Mononuclear cell (primary cell): ENCODE results near the gene IMPDH2. TPM values are rescaled to one million over a fixed set of nuclear protein-coding genes. Genes with fewer than 3 reads are reported as not detected.

Experiments
- H3K27me3 ChIP-seq: 2 replicates; pipeline ENCODE4 v1.6.0; 2011; ENCODE audit warnings: low read length, control low read depth; ENCODE audit not compliant: insufficient read depth
- H3K4me1 ChIP-seq: 2 replicates; pipeline ENCODE4 v1.5.1; 2011; ENCODE audit warnings: mild to moderate bottlenecking, low read length, control low read depth; ENCODE audit not compliant: insufficient read depth
- H3K4me3 ChIP-seq: 2 replicates; pipeline ENCODE4 v1.5.1; 2011; ENCODE audit warnings: mild to moderate bottlenecking, low read length, moderate library complexity
- H3K9me3 ChIP-seq: 2 replicates; pipeline ENCODE4 v1.5.1; 2011; ENCODE audit warnings: low read depth, mild to moderate bottlenecking, control low read depth, low read length
- total RNA-seq: library from RNA; depleted of rRNA; stranded (reverse); fragments of >200 nt; gene quantifications from one replicate; pipeline ENCODE4 v1.2.3, GENCODE V29; 2012

The IMPDH2 gene
- total RNA-seq, 1 donor = 81.5 TPM

GRCh38 chr3:49025793-49026520, 3.2 kb downstream of the IMPDH2 start:
- H3K4me3 ChIP-seq = no peak overlapping the region
- no peaks in the 10 kb centered on the region for H3K9me3 ChIP-seq
- H3K4me1 ChIP-seq = peaks cover 34% of the 10 kb centered on the region
- no peaks in the 10 kb centered on the region for H3K27me3 ChIP-seq

- H3K9me3 ChIP-seq = no peaks in the 10 kb centered on the region
- H3K4me1 ChIP-seq = peaks cover 41% of the 10 kb centered on the region
Measured at GRCh38 chr3:49025005-49025792, 4.0 kb downstream of the IMPDH2 start.

GRCh38 chr3:49024449-49024848, 4.7 kb downstream of the IMPDH2 start:
- Histone ChIP-seq H3K9me3 (no peaks in the 10 kb centered on the region), H3K4me3 (no peak overlapping the region), H3K27me3 (no peaks in the 10 kb centered on the region), H3K4me1 (peaks cover 47% of the 10 kb centered on the region)

More at GRCh38 chr3:49025005-49025792, 4.0 kb downstream of the IMPDH2 start:
- H3K4me3 ChIP-seq = no peak overlapping the region
- H3K27me3 ChIP-seq = no peaks in the 10 kb centered on the region

GRCh38 chr3:49023775-49024174, 5.4 kb downstream of the IMPDH2 start:
- no peak overlapping the region for H3K4me3 ChIP-seq
- H3K27me3 ChIP-seq = no peaks in the 10 kb centered on the region
- peaks cover 47% of the 10 kb centered on the region for H3K4me1 ChIP-seq
- no peaks in the 10 kb centered on the region for H3K9me3 ChIP-seq

- Histone ChIP-seq H3K4me3 (peak overlapping the region; percentile 96), H3K27me3 (no peaks in the 10 kb centered on the region), H3K9me3 (no peaks in the 10 kb centered on the region), H3K4me1 (peaks cover 45% of the 10 kb centered on the region)
Measured at GRCh38 chr3:49022688-49023171, 6.5 kb downstream of the IMPDH2 start.

- Histone ChIP-seq H3K4me3 (peak within 1 kb of the TSS; percentile 96), H3K4me1 (peaks cover 51% of the 10 kb centered on the region), H3K27me3 (no peaks in the 10 kb centered on the region), H3K9me3 (no peaks in the 10 kb centered on the region)
Measured at GRCh38 chr3:49021813-49022687, 7.1 kb downstream of the IMPDH2 start, which contains the start of gene NDUFAF3. Gene NDUFAF3 (plus strand): TSS chr3:49022121. CDS start chr3:49022145, 24 bp downstream.

GRCh38 chr3:49021213-49021812, 7.9 kb downstream of the IMPDH2 start:
- Histone ChIP-seq H3K27me3 (no peaks in the 10 kb centered on the region), H3K4me3 (peak overlapping the region; percentile 96), H3K9me3 (no peaks in the 10 kb centered on the region), H3K4me1 (peaks cover 55% of the 10 kb centered on the region)

- H3K27me3 ChIP-seq = no peaks in the 10 kb centered on the region
- peak overlapping the region; percentile 96 for H3K4me3 ChIP-seq
- H3K4me1 ChIP-seq = peaks cover 55% of the 10 kb centered on the region
- no peaks in the 10 kb centered on the region for H3K9me3 ChIP-seq
Measured at GRCh38 chr3:49020330-49021212, 8.6 kb downstream of the IMPDH2 start.

GRCh38 chr3:49019941-49020329, 9.3 kb downstream of the IMPDH2 start:
- H3K27me3 ChIP-seq = no peaks in the 10 kb centered on the region
- peak overlapping the region; percentile 96 for H3K4me3 ChIP-seq
- peaks cover 55% of the 10 kb centered on the region for H3K4me1 ChIP-seq
- no peaks in the 10 kb centered on the region for H3K9me3 ChIP-seq

GRCh38 chr3:49018707-49019006, 10.5 kb downstream of the IMPDH2 start:
- peak overlapping the region; percentile 90 for H3K4me3 ChIP-seq

GRCh38 chr3:49017971-49018706, 11.1 kb downstream of the IMPDH2 start, which contains the start of gene DALRD3:
Gene DALRD3 (minus strand): TSS chr3:49018580. CDS start chr3:49018564, 16 bp downstream.
- Histone ChIP-seq H3K9me3 (no peaks in the 10 kb centered on the region), H3K4me1 (peaks cover 50% of the 10 kb centered on the region), H3K27me3 (no peaks in the 10 kb centered on the region), H3K4me3 (peak within 1 kb of the TSS; percentile 90)

More at GRCh38 chr3:49018707-49019006, 10.5 kb downstream of the IMPDH2 start:
- Histone ChIP-seq H3K9me3 (no peaks in the 10 kb centered on the region), H3K4me1 (peaks cover 55% of the 10 kb centered on the region), H3K27me3 (no peaks in the 10 kb centered on the region)

GRCh38 chr3:49017229-49017970, 11.8 kb downstream of the IMPDH2 start:
- Histone ChIP-seq H3K4me1 (peaks cover 43% of the 10 kb centered on the region), H3K9me3 (no peaks in the 10 kb centered on the region), H3K27me3 (no peaks in the 10 kb centered on the region), H3K4me3 (peak overlapping the region; percentile 90)
